ENCODE results near the gene BAD. TPM values are rescaled to one million over a fixed set of nuclear protein-coding genes. Genes with fewer than 3 reads are reported as not detected.

The BAD gene
- total and polyA plus RNA-seq, 2 of the 13 experiments (the other 11 are each of a cell fraction or from before 2014, with no cell fraction given), result 17.9 to 28.5 TPM

DNA sequence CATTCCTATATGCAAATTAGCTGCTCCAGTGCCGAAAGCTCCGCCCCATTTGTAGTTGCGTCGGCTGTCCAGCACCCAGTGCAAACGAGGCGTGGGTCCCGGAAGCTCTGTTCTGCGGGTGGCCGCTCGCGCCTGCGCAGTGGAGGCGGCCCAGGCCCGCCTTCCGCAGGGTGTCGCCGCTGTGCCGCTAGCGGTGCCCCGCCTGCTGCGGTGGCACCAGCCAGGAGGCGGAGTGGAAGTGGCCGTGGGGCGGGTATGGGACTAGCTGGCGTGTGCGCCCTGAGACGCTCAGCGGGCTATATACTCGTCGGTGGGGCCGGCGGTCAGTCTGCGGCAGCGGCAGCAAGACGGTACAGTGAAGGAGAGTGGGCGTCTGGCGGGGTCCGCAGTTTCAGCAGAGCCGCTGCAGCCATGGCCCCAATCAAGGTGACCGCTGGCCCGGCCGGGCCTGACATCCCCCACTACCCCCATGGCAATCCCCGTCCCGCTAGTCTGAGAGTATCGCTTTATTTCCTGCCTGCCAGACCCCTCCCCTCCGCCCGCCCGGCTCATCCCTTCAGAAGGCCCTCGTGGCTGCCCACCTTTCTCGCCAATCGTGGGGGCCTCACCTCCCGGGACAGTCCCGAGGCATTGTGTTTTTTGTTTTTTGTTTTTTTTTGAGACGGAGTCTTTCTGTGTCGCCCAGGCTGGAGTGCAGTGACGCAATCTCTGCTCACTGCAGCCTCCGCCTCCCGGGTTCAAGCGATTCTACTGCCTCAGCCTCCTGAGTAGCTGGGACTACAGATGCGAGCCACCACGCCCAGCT is 33.7 kb upstream of the BAD start, which contains the start of gene PRDX5 (continued):
- TF ChIP-seq NFE2 (CRISPR knock-in tag; IDR thresholded peaks at IDR 0.05) (no peak), ZZZ3 (CRISPR knock-in tag; IDR thresholded peaks at IDR 0.05; ENCODE audit: borderline replicate concordance) (peak; percentile 88; the same call in 1 of the 2 replicates), MAF1 (CRISPR knock-in tag; IDR thresholded peaks at IDR 0.05; ENCODE audit: borderline replicate concordance) (0 out of 2 replicates have a peak, but pooled peaks have one; percentile 59), CCDC6 (CRISPR knock-in tag; IDR thresholded peaks at IDR 0.05) (no peak), SP2 (CRISPR knock-in tag; IDR thresholded peaks at IDR 0.05) (0 out of 2 replicates have a peak, but pooled peaks have one; percentile 29), BRD4 (CRISPR knock-in tag; IDR thresholded peaks at IDR 0.05) (peak; percentile 92), SALL2 (CRISPR knock-in tag; IDR thresholded peaks at IDR 0.05) (peak; percentile 40; the same call in 1 of the 2 replicates), ZKSCAN1 (IDR thresholded peaks at IDR 0.05; ENCODE audit: low read length) (no peak), MEIS1 (CRISPR knock-in tag; IDR thresholded peaks at IDR 0.05; ENCODE audit: borderline replicate concordance) (peak; percentile 61; the same call in 1 of the 2 replicates), AGO1 (IDR thresholded peaks at IDR 0.05; ENCODE audit: low read depth, low read length, poor library complexity, severe bottlenecking) (no peak), ZBTB10 (CRISPR knock-in tag; IDR thresholded peaks at IDR 0.05; ENCODE audit: borderline replicate concordance) (0 out of 2 replicates have a peak, but pooled peaks have one; percentile 31), HNRNPL (IDR thresholded peaks at IDR 0.05; ENCODE audit: low read depth, low read length) (peak; percentile 69; the same call in 1 of the 2 replicates), SETDB1 (CRISPR knock-in tag; IDR thresholded peaks at IDR 0.05; ENCODE audit: borderline replicate concordance) (no peak), SKI (IDR thresholded peaks at IDR 0.05; ENCODE audit: partially characterized antibody) (no peak), ZNF550 (CRISPR knock-in tag; IDR thresholded peaks at IDR 0.05; ENCODE audit: borderline replicate concordance) (no peak), ZNF850 (CRISPR knock-in tag; conservative IDR thresholded peaks at IDR 0.05) (0 out of 2 replicates have a peak, but pooled peaks have one; percentile 2), FOXC1 (CRISPR knock-in tag; IDR thresholded peaks at IDR 0.05; ENCODE audit: borderline replicate concordance) (peak; percentile 76), MYPOP (CRISPR knock-in tag; IDR thresholded peaks at IDR 0.05) (0 out of 2 replicates have a peak, but pooled peaks have one; percentile 49)
- TF ChIP-seq, protein P1, sequence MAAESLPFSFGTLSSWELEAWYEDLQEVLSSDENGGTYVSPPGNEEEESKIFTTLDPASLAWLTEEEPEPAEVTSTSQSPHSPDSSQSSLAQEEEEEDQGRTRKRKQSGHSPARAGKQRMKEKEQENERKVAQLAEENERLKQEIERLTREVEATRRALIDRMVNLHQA (CRISPR knock-in tag; IDR thresholded peaks at IDR 0.05), result no peak
- TF ChIP-seq, protein P2, sequence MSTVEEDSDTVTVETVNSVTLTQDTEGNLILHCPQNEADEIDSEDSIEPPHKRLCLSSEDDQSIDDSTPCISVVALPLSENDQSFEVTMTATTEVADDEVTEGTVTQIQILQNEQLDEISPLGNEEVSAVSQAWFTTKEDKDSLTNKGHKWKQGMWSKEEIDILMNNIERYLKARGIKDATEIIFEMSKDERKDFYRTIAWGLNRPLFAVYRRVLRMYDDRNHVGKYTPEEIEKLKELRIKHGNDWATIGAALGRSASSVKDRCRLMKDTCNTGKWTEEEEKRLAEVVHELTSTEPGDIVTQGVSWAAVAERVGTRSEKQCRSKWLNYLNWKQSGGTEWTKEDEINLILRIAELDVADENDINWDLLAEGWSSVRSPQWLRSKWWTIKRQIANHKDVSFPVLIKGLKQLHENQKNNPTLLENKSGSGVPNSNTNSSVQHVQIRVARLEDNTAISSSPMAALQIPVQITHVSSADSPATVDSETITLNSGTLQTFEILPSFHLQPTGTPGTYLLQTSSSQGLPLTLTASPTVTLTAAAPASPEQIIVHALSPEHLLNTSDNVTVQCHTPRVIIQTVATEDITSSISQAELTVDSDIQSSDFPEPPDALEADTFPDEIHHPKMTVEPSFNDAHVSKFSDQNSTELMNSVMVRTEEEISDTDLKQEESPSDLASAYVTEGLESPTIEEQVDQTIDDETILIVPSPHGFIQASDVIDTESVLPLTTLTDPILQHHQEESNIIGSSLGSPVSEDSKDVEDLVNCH (CRISPR knock-in tag; IDR thresholded peaks at IDR 0.05), result 0 out of 2 replicates have a peak, but pooled peaks have one; percentile 71
